GM12874 (cell line): ENCODE measurements around the gene HHIPL1.

Experiments used
- CTCF ChIP-seq: IDR thresholded peaks from 2 replicates; pipeline ENCODE4 v1.5.1; 2011; ENCODE audit warnings: low read depth, mild to moderate bottlenecking, control low read depth, low read length, moderate library complexity; ENCODE audit not compliant: insufficient read depth

HHIPL1 gene

GRCh38 chr14:99693918-99694317, 49.0 kb downstream of the HHIPL1 start:
- no peak for TF ChIP-seq CTCF

GRCh38 chr14:99696929-99697328, 52.0 kb downstream of the HHIPL1 start:
- no peak for TF ChIP-seq CTCF

- no peak for TF ChIP-seq CTCF
Observed at GRCh38 chr14:99698236-99698635, 53.3 kb downstream of the HHIPL1 start.

GRCh38 chr14:99698642-99699041, 53.7 kb downstream of the HHIPL1 start:
- no peak for TF ChIP-seq CTCF

GRCh38 chr14:99699085-99699760, 54.3 kb downstream of the HHIPL1 start:
- TF ChIP-seq CTCF, result no peak

GRCh38 chr14:99699861-99700260, 54.9 kb downstream of the HHIPL1 start:
- no peak for TF ChIP-seq CTCF

GRCh38 chr14:99700379-99700778, 55.5 kb downstream of the HHIPL1 start:
- no peak for TF ChIP-seq CTCF
